ENCODE results near the gene COL27A1. TPM values are rescaled to one million over a fixed set of nuclear protein-coding genes. Genes with fewer than 3 reads are reported as not detected.

Gene COL27A1
- total RNA-seq, 1 donor from 2014 or later, result 6.4 TPM

DNA sequence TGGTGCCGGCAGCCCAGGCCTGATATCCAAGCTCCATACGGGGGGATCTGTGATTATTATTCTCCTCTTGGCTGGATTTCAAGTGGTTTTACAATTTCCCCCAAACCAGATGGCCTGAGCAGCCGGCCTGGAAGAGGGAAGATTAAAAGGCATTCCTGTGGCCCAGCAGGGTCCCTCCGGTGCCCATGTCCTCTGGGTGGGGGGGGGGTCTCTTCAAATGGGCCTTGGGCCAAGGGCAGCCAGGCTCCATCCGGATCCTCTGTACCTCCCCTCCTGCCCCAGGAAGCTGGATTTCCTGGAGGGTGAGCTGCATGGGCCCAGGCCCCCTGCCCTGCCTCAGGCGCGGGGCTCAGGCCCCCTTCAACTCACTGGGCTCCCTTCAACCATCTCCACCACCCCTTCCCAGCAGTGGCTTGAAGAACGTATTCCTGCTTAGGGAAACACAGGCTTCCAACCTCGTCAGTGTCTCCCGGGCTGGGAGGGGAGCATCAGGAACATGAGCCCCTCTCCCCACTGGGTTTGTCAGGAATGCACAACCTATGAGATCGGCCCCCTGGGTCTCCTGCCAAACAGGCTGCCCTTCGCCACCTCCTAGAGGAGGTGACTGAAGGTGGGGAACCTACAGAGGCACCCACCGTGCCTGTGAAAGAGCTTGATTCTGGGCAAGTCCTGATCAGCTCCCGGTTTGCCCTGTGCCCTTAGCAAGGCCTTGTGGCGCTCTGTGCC, 104.6 kb downstream of the COL27A1 start:
- intact Hi-C loops (cut with micrococcal nuclease), result no loop called here
- Histone ChIP-seq H3K4me1 (peaks cover 8% of the 10 kb centered on the region), H3K27me3 (ENCODE audit: low read depth) (no peaks in the 10 kb centered on the region), H3K4me3 (no peak overlapping the region), H3K36me3 (no peaks in the 10 kb centered on the region), H3K9me3 (replicated peaks) (no peaks in the 10 kb centered on the region), H3K27ac (replicated peaks) (no peak overlapping the region)
- TF ChIP-seq, protein P1, sequence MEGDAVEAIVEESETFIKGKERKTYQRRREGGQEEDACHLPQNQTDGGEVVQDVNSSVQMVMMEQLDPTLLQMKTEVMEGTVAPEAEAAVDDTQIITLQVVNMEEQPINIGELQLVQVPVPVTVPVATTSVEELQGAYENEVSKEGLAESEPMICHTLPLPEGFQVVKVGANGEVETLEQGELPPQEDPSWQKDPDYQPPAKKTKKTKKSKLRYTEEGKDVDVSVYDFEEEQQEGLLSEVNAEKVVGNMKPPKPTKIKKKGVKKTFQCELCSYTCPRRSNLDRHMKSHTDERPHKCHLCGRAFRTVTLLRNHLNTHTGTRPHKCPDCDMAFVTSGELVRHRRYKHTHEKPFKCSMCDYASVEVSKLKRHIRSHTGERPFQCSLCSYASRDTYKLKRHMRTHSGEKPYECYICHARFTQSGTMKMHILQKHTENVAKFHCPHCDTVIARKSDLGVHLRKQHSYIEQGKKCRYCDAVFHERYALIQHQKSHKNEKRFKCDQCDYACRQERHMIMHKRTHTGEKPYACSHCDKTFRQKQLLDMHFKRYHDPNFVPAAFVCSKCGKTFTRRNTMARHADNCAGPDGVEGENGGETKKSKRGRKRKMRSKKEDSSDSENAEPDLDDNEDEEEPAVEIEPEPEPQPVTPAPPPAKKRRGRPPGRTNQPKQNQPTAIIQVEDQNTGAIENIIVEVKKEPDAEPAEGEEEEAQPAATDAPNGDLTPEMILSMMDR (IDR thresholded peaks at IDR 0.05; ENCODE audit: borderline replicate concordance), result no peak
- no peak for DNase-seq

DNA sequence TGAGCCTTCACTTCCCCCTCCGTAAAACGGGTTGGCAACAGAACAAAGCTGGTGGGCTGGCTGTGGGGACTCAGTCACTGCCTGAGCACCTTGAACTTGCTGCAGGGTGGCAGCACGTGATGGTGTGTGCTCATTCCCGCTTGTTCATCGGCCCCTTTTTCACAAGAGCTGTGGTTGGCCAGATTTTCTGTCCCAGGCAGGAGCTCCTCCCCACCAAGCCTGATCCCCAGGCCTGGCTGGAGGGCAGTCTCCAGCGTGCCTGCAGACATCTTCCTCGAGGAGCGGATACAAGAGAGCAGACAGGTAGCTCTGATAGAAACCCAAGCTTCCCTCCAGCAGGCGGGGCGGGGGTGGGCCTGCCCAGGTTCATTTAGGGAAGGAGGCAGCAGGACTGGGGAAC, 105.7 kb downstream of the COL27A1 start:
- Histone ChIP-seq H3K4me1 (peaks cover 8% of the 10 kb centered on the region), H3K27me3 (ENCODE audit: low read depth) (no peaks in the 10 kb centered on the region), H3K27ac (replicated peaks) (no peak overlapping the region), H3K4me3 (no peak overlapping the region), H3K9me3 (replicated peaks) (no peaks in the 10 kb centered on the region), H3K36me3 (no peaks in the 10 kb centered on the region)
- DNase-seq, result no peak
- intact Hi-C loops (cut with micrococcal nuclease), result no loop called here
- TF ChIP-seq, protein P1 (IDR thresholded peaks at IDR 0.05; ENCODE audit: borderline replicate concordance), result no peak

DNA sequence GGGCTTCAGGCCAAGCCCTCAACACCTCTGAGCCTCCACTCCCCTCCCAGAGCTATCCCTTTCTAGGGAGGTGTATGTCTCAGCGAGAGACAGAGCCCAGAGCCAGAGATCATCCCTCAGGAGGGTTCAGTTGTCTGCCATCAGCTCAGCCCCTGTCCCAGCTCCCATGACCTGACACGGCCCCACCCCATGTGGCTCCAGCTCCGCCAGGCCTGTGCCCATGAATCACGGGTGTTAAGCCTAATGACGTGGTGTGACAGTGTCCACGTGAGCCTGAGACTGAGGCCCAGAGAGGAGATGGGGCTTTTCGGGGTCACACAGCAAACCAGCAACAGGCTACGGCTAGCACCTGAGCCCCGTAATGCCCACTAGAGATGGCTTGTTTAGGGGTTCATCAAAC, 106.7 kb downstream of the COL27A1 start:
- H3K27me3 ChIP-seq (ENCODE audit: low read depth), result no peaks in the 10 kb centered on the region
- DNase-seq, result no peak
- no peaks in the 10 kb centered on the region for H3K36me3 ChIP-seq
- intact Hi-C loops (cut with micrococcal nuclease), result no loop called here
- no peak overlapping the region for H3K4me3 ChIP-seq
- TF ChIP-seq, protein P1 (IDR thresholded peaks at IDR 0.05; ENCODE audit: borderline replicate concordance), result no peak
- H3K27ac ChIP-seq (replicated peaks), result no peak overlapping the region
- no peaks in the 10 kb centered on the region for H3K9me3 ChIP-seq (replicated peaks)
- H3K4me1 ChIP-seq, result peaks cover 8% of the 10 kb centered on the region

DNA sequence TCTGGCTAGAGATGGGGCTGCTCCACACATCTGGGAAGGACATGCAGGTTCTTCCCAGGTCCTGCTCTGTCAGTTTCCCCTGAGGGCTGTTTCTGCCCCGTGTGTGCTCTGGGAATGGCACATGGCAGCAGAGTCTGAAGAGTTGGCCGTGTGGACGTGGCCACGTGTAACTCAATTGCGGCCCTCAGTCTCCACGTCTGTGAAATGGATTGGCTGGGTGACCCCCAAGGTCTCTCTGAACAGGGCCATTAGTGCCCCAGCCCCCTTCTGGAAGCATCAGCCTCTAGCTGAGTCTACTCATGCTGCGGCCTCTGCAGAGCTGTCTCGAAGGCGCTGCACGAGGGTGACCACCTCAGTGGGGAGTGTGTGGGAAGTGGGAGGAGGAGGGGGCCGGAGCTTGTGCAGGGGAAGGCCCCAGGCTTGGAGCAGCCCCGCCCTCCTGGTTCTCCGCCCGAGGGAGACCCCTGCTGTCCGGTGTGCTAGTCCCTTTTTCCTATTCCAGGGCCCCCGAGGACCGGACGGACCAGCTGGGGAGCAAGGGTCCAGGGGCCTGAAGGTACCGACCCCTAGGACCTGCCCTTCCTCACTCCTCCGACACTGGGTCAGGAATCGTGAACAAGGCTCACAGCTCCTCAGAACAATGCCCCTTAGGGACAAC, 108.6 kb downstream of the COL27A1 start:
- H3K27me3 ChIP-seq (ENCODE audit: low read depth), result no peaks in the 10 kb centered on the region
- H3K9me3 ChIP-seq (replicated peaks), result no peaks in the 10 kb centered on the region
- no peak overlapping the region for H3K4me3 ChIP-seq
- H3K4me1 ChIP-seq, result peaks cover 8% of the 10 kb centered on the region
- DNase-seq, result no peak
- no peaks in the 10 kb centered on the region for H3K36me3 ChIP-seq
- no peak overlapping the region for H3K27ac ChIP-seq (replicated peaks)
- intact Hi-C loops (cut with micrococcal nuclease), result no loop called here
- TF ChIP-seq, protein P1 (IDR thresholded peaks at IDR 0.05; ENCODE audit: borderline replicate concordance), result peak; percentile 40

DNA sequence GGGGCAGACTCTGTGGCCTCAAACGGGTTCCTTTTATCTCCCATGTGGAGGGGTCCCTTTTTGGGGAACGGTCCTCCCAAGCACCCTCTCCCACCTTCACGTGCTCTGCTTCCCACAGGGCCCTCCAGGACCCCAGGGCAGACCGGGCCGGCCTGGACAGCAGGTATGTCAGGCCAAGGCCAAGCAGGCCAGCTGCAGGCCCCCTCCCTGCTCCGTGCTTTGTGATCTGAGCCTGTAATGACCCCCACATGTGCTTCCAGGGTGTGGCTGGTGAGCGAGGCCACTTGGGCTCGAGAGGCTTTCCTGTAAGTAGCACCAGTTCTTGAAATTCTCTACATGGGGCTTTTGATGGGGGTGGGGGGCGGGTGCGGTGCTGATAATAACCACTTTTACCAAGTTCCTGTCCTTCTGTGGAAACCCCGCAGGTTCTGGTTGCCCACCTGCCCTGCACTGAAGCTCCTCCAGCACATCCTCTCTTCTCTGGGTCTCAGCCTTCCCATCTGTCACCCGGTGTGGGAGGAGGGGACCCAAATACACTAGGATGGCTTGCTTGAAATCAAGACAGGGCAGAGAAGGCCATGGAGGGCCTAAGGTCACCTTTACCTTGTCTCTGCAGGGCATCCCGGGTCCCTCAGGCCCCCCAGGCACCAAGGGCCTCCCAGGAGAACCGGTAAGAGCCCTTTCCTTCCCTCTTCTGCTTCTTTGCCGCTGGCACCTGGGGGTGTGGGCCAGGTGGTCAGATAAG, 109.6 kb downstream of the COL27A1 start:
- TF ChIP-seq, protein P1 (IDR thresholded peaks at IDR 0.05; ENCODE audit: borderline replicate concordance), result no peak
- Histone ChIP-seq H3K4me1 (peaks cover 8% of the 10 kb centered on the region), H3K36me3 (no peaks in the 10 kb centered on the region), H3K4me3 (no peak overlapping the region), H3K9me3 (replicated peaks) (no peaks in the 10 kb centered on the region), H3K27ac (replicated peaks) (no peak overlapping the region), H3K27me3 (ENCODE audit: low read depth) (no peaks in the 10 kb centered on the region)
- intact Hi-C loops (cut with micrococcal nuclease), result no loop called here
- DNase-seq, result no peak
